Fibroblast of lung (primary cell): Measurements from ENCODE around the gene KIAA1671.

Experiments used
- CTCF ChIP-seq, 2 donors: IDR thresholded peaks in 1 of 2; conservative IDR thresholded peaks in 1 of 2; 1 replicate in 1 of 2; 2 replicates in 1 of 2; pipeline ENCODE4 v1.5.1; 2011 to 2012; ENCODE audit warnings: low read length in 2 of 2, control low read depth in 1 of 2, inconsistent platforms in 1 of 2, low read depth in 1 of 2, mild to moderate bottlenecking in 1 of 2
- EZH2 ChIP-seq: IDR thresholded peaks from 2 replicates; pipeline ENCODE4 v1.5.1; 2012; ENCODE audit warnings: low read length, control low read depth, mild to moderate bottlenecking; ENCODE audit errors: missing control alignments

GRCh38 chr22:25092119-25092518, 139.6 kb downstream of the KIAA1671 start:
- no peak for TF ChIP-seq CTCF (conservative IDR thresholded peaks at IDR 0.05 in 1 of 2, IDR thresholded peaks at IDR 0.05 in 1 of 2; ENCODE audit: low read depth in 1 of 2, low read length in 2 of 2)
- no peak for TF ChIP-seq EZH2
